H9 (cell line): ENCODE results near the gene COL23A1. TPM values are rescaled to one million over a fixed set of nuclear protein-coding genes. Genes with fewer than 3 reads are reported as not detected.

Source experiments
- DNase-seq: peaks from one replicate; pipeline ENCODE4 v3.0.0-alpha.2; 2017
- H2AFZ ChIP-seq: one replicate; pipeline ENCODE4 v1.6.1; 2013; ENCODE audit warnings: mild to moderate bottlenecking, low read length, control low read depth, moderate library complexity
- H2AK5ac ChIP-seq: 2 replicates; pipeline ENCODE4 v1.6.1; 2013; ENCODE audit warnings: low read length, control low read depth, mixed read lengths; ENCODE audit not compliant: insufficient read length
- H2BK120ac ChIP-seq: one replicate; pipeline ENCODE4 v1.6.1; 2013; ENCODE audit warnings: low read depth, mild to moderate bottlenecking, low read length, control low read depth, inconsistent platforms; ENCODE audit not compliant: poor library complexity, severe bottlenecking
- H2BK12ac ChIP-seq: 2 replicates; pipeline ENCODE4 v1.6.1; 2013; ENCODE audit warnings: low read length, control low read depth, mixed read lengths, low read depth; ENCODE audit not compliant: insufficient read length
- H2BK15ac ChIP-seq: 2 replicates; pipeline ENCODE4 v1.6.1; 2013; ENCODE audit warnings: low read depth, low read length, control low read depth
- H2BK20ac ChIP-seq: one replicate; pipeline ENCODE4 v1.6.1; 2013; ENCODE audit warnings: low read depth, mild to moderate bottlenecking, low read length, control low read depth, inconsistent platforms; ENCODE audit not compliant: poor library complexity, severe bottlenecking
- H2BK5ac ChIP-seq: 2 replicates; pipeline ENCODE4 v1.6.1; 2013; ENCODE audit warnings: low read length, control low read depth, mixed read lengths; ENCODE audit not compliant: insufficient read length
- H3K14ac ChIP-seq: 2 replicates; pipeline ENCODE4 v1.6.1; 2013; ENCODE audit warnings: low read length, control low read depth; ENCODE audit not compliant: insufficient read depth
- H3K18ac ChIP-seq: 2 replicates; pipeline ENCODE4 v1.6.1; 2013; ENCODE audit warnings: low read depth, mild to moderate bottlenecking, mixed read lengths, low read length, control low read depth; ENCODE audit not compliant: insufficient read length
- H3K23ac ChIP-seq: 2 replicates; pipeline ENCODE4 v1.6.1; 2013; ENCODE audit warnings: low read length, control low read depth, mixed read lengths, low read depth; ENCODE audit not compliant: insufficient read length
- H3K23me2 ChIP-seq: 2 replicates; pipeline ENCODE4 v1.6.1; 2013; ENCODE audit warnings: low read depth, mild to moderate bottlenecking, mixed read lengths, low read length, control low read depth; ENCODE audit not compliant: insufficient read length, poor library complexity, severe bottlenecking
- H3K27ac ChIP-seq: 2 replicates; pipeline ENCODE4 v1.5.1; 2013; ENCODE audit warnings: low read length, control low read depth, mixed read lengths, low read depth; ENCODE audit not compliant: insufficient read length
- H3K27me3 ChIP-seq: 2 replicates; pipeline ENCODE4 v1.6.1; 2013; ENCODE audit warnings: low read length, control low read depth, inconsistent platforms; ENCODE audit not compliant: insufficient read depth
- H3K4ac ChIP-seq: 2 replicates; pipeline ENCODE4 v1.6.1; 2013; ENCODE audit warnings: low read depth, mild to moderate bottlenecking, control low read depth, inconsistent platforms, low read length, moderate library complexity
- H3K4me1 ChIP-seq: 2 replicates; pipeline ENCODE4 v1.6.1; 2013; ENCODE audit warnings: low read length, control low read depth, inconsistent platforms; ENCODE audit not compliant: insufficient read depth
- H3K4me2 ChIP-seq: 2 replicates; pipeline ENCODE4 v1.6.1; 2013; ENCODE audit warnings: low read length, control low read depth, mixed read lengths; ENCODE audit not compliant: insufficient read length, insufficient read depth
- H3K56ac ChIP-seq: 2 replicates; pipeline ENCODE4 v1.6.1; 2013; ENCODE audit warnings: low read depth, mild to moderate bottlenecking, mixed read lengths, low read length, control low read depth; ENCODE audit not compliant: insufficient read length
- H3K79me1 ChIP-seq: 2 replicates; pipeline ENCODE4 v1.6.1; 2013; ENCODE audit warnings: low read depth, mild to moderate bottlenecking, moderate library complexity, low read length, control low read depth, inconsistent platforms; ENCODE audit not compliant: insufficient read depth, poor library complexity, severe bottlenecking
- H3K79me2 ChIP-seq: 2 replicates; pipeline ENCODE4 v1.6.1; 2013; ENCODE audit warnings: low read length, control low read depth, inconsistent platforms; ENCODE audit not compliant: insufficient read depth
- H3K9ac ChIP-seq: 2 replicates; pipeline ENCODE4 v1.6.1; 2013; ENCODE audit warnings: low read length, control low read depth, mixed read lengths; ENCODE audit not compliant: insufficient read length; ENCODE audit errors: extremely low read depth
- H3K9me3 ChIP-seq: one replicate; pipeline ENCODE4 v1.6.1; 2013; ENCODE audit warnings: low read depth, low read length, inconsistent platforms; ENCODE audit not compliant: control insufficient read depth
- H3T11ph ChIP-seq: one replicate; pipeline ENCODE4 v1.6.1; 2013; ENCODE audit warnings: mild to moderate bottlenecking, low read length, control low read depth, inconsistent platforms
- H4K20me1 ChIP-seq: one replicate; pipeline ENCODE4 v1.6.1; 2013; ENCODE audit not compliant: control insufficient read depth, insufficient read length, insufficient read depth
- H4K5ac ChIP-seq: 2 replicates; pipeline ENCODE4 v1.6.1; 2013; ENCODE audit warnings: low read depth, mild to moderate bottlenecking, mixed read lengths, low read length, control low read depth; ENCODE audit not compliant: insufficient read length
- H4K8ac ChIP-seq: replicated peaks from 2 replicates; pipeline ENCODE4 v1.6.1; 2013; ENCODE audit warnings: low read length, control low read depth, mixed read lengths, low read depth; ENCODE audit not compliant: insufficient read length
- H4K91ac ChIP-seq: 2 replicates; pipeline ENCODE4 v1.6.1; 2013; ENCODE audit warnings: low read depth, mild to moderate bottlenecking, moderate library complexity, mixed read lengths, low read length, control low read depth; ENCODE audit not compliant: insufficient read length
- H3K27ac Mint-ChIP-seq, 3 experiments: 2 replicates in 2 of 3; 3 replicates in 1 of 3; pipeline ENCODE4 v1.8.0; 2020 to 2021; ENCODE audit warnings: mixed read lengths in 3 of 3, mild to moderate bottlenecking in 1 of 3, moderate library complexity in 1 of 3
- H3K27me3 Mint-ChIP-seq: 2 replicates; pipeline ENCODE4 v1.8.0; 2021; ENCODE audit warnings: low read depth, mild to moderate bottlenecking, moderate library complexity, mixed read lengths
- H3K36me3 Mint-ChIP-seq, 3 experiments: 2 replicates in 2 of 3; 3 replicates in 1 of 3; pipeline ENCODE4 v1.8.0; 2020 to 2021; ENCODE audit warnings: low read depth in 3 of 3, mixed read lengths in 3 of 3; ENCODE audit not compliant: insufficient read depth in 1 of 3
- H3K4me1 Mint-ChIP-seq, 2 experiments: 2 replicates each; pipeline ENCODE4 v1.8.0; 2020; ENCODE audit warnings: mixed read lengths in 2 of 2
- H3K4me3 Mint-ChIP-seq, 2 experiments: 2 replicates in 1 of 2; 3 replicates in 1 of 2; pipeline ENCODE4 v1.8.0; 2020 to 2021; ENCODE audit warnings: mild to moderate bottlenecking in 2 of 2, mixed read lengths in 2 of 2, moderate library complexity in 1 of 2
- H3K9me3 Mint-ChIP-seq, 2 experiments: 2 replicates in 1 of 2; 3 replicates in 1 of 2; pipeline ENCODE4 v1.8.0; 2020; ENCODE audit warnings: mild to moderate bottlenecking in 2 of 2, mixed read lengths in 2 of 2, moderate library complexity in 1 of 2
- CTCF ChIP-seq: fragments of 200-600 bp; sonication (generic); conservative IDR thresholded peaks from 3 replicates; pipeline ENCODE4 v1.8.0; 2021; ENCODE audit warnings: antibody characterized with exemption, mild to moderate bottlenecking
- whole genome bisulfite sequencing: extraction: QIAGEN DNeasy Blood & Tissue Kit; methylation state at CpG from one replicate; pipeline ENCODE4 v1.1.7; 2013; ENCODE audit warnings: missing lambda C conversion rate, low lambda C conversion rate, mixed read lengths; ENCODE audit not compliant: insufficient read length; ENCODE audit errors: extremely low coverage; 5-methylcytosine and 5-hydroxymethylcytosine counted together
- total RNA-seq: library from RNA; stranded (reverse); gene quantifications from 2 replicates; pipeline ENCODE4 v1.2.1, GENCODE V29; 2021

Gene COL23A1
- total RNA-seq, 1 experiment from 2014 or later, result 2.6 TPM

DNA sequence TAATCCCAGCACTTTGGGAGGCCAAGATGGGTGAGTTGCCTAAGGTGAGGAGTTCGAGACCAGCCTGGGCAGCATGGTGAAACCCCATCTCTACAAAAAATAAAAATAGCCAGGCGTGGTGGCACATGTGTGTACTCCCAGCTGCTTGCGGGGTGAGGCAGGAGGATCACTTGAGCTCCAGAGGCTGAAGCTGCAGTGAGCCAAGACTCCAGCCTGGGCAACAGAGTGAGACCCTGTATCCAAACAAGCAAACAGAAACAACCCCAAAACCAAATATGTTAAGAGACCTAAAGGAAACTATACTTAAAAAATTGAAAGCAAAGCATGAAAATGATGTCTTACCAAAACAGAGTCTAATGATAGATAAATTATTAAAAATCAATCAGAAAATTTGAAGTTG is 373.4 kb downstream of the COL23A1 start:
- Histone ChIP-seq H4K20me1 (no peaks in the 10 kb centered on the region), H3K27me3 (no peaks in the 10 kb centered on the region), H4K8ac (no peak overlapping the region), H3K4me1 (no peaks in the 10 kb centered on the region), H3K4me2 (no peak overlapping the region), H4K5ac (no peak overlapping the region), H3K14ac (no peak overlapping the region), H2BK5ac (no peak overlapping the region), H2BK15ac (no peak overlapping the region), H3K18ac (no peak overlapping the region), H3K79me2 (no peaks in the 10 kb centered on the region), H3T11ph (no peak overlapping the region), H3K23ac (no peak overlapping the region), H3K79me1 (no peaks in the 10 kb centered on the region), H2BK12ac (no peak overlapping the region), H2BK20ac (no peak overlapping the region), H2AFZ (no peak overlapping the region), H3K4ac (no peak overlapping the region), H3K9ac (no peak overlapping the region), H4K91ac (no peak overlapping the region), H3K9me3 (no peaks in the 10 kb centered on the region), H3K56ac (no peak overlapping the region), H2AK5ac (no peak overlapping the region), H2BK120ac (no peak overlapping the region), H3K27ac (no peak overlapping the region), H3K23me2 (no peaks in the 10 kb centered on the region)
- Mint-ChIP-seq H3K4me3 (no peak overlapping the region), H3K36me3 (peaks cover 32 to 94% (median 84%) of the 10 kb centered on the region in 3 experiments; a peak in 6 of 7 replicates), H3K4me1 (peaks cover 13 to 16% of the 10 kb centered on the region in 2 experiments), H3K27me3 (peaks cover 2% of the 10 kb centered on the region; the same call in 1 of the 2 replicates), H3K9me3 (no peaks in the 10 kb centered on the region), H3K27ac (no peak overlapping the region)
- TF ChIP-seq CTCF, result no peak
- DNase-seq, result no peak
- no CpG with 5 or more reads among the region's 3 CpGs for WGBS
